HepG2 (cell line): Measurements from ENCODE around the gene ZWILCH. TPM values are rescaled to one million over a fixed set of nuclear protein-coding genes. Genes with fewer than 3 reads are reported as not detected.
A peak's percentile ranks its signal among the peaks of the same experiment; 100 is the strongest.

ENCODE experiments used
- ATAC-seq: fragments of 200-7000 bp; cut with Tn5 transposase; 3 replicates; pipeline ENCODE4 v1.9.1; 2020; ENCODE audit warnings: mild to moderate bottlenecking, moderate library complexity
- BruUV-seq: library from RNA; stranded (reverse); fragments of 400-500 nt; replicated peaks from 2 replicates; lab custom pipeline; 2021; lab: Mats Ljungman, UMichigan
- CTCF ChIA-PET: fragments of 300-600 bp; formaldehyde crosslinking; extraction: SDS; loops from one replicate; lab custom pipeline; 2021; ENCODE audit warnings: low total read pairs, inconsistent platforms, low intra/inter-chr PET ratio; lab: Yijun Ruan, JAX
- POLR2A ChIA-PET: fragments of 350-600 bp; sonication (Branson Sonifier 250); formaldehyde crosslinking; loops from one replicate; lab custom pipeline; 2020; ENCODE audit warnings: antibody characterized with exemption, inconsistent platforms; lab: Yijun Ruan, JAX
- DNase-seq: peaks from one replicate; pipeline ENCODE4 v3.0.0-alpha.2; 2015; ENCODE audit warnings: low spot score
- FAIRE-seq: peaks from 3 replicates; lab custom pipeline; 2011; peaks lifted over from hg19 to GRCh38; lab: Jason Lieb, UNC
- H2AFZ ChIP-seq: one replicate; pipeline ENCODE4 v1.6.1; 2011; ENCODE audit warnings: low read length, inconsistent platforms
- H3K27ac ChIP-seq: fragments of 300-600 bp; 3 replicates; pipeline ENCODE4 v1.8.0; 2011; ENCODE audit warnings: mixed run types, mild to moderate bottlenecking, mixed read lengths, low read length, inconsistent platforms; ENCODE audit not compliant: insufficient read depth; ENCODE audit errors: extremely low read length
- H3K27me3 ChIP-seq, 2 experiments: fragments of 200-600 bp in 1 of 2; 2 replicates in 1 of 2; 3 replicates in 1 of 2; pipeline versions ENCODE4 v1.6.0 to v1.8.0; 2011; ENCODE audit warnings: low read length in 2 of 2, mild to moderate bottlenecking in 2 of 2, moderate library complexity in 2 of 2, inconsistent platforms in 1 of 2; ENCODE audit not compliant: insufficient read depth in 2 of 2, control insufficient read depth in 1 of 2
- H3K36me3 ChIP-seq, 2 experiments: fragments of 200-600 bp in 1 of 2; replicated peaks in 1 of 2; 2 replicates in 1 of 2; 3 replicates in 1 of 2; pipeline versions ENCODE4 v1.5.1 to v1.8.0; 2011; ENCODE audit warnings: low read length in 2 of 2, inconsistent platforms in 1 of 2; ENCODE audit not compliant: insufficient read depth in 2 of 2, control insufficient read depth in 1 of 2
- H3K4me1 ChIP-seq: 2 replicates; pipeline ENCODE4 v1.5.1; 2012; ENCODE audit warnings: low read length, inconsistent platforms; ENCODE audit not compliant: insufficient read depth
- H3K4me2 ChIP-seq: 2 replicates; pipeline ENCODE4 v1.6.0; 2011; ENCODE audit warnings: low read depth, low read length, inconsistent platforms
- H3K4me3 ChIP-seq, 3 experiments: fragments of 200-600 bp in 1 of 3; sonication (generic), shearing (Covaris generic) in 1 of 3; replicated peaks in 1 of 3; 2 replicates each; pipeline ENCODE4 v1.5.1; 2011 to 2016; ENCODE audit warnings: low read length in 3 of 3, inconsistent platforms in 2 of 3, low read depth in 2 of 3, mild to moderate bottlenecking in 2 of 3, control low read depth in 1 of 3, mixed read lengths in 1 of 3; ENCODE audit not compliant: insufficient read depth in 1 of 3
- H3K79me2 ChIP-seq: one replicate; pipeline ENCODE4 v1.6.1; 2011; ENCODE audit warnings: low read length, inconsistent platforms; ENCODE audit not compliant: insufficient read depth
- H3K9ac ChIP-seq: 2 replicates; pipeline ENCODE4 v1.6.0; 2011; ENCODE audit warnings: mild to moderate bottlenecking, low read depth, low read length, inconsistent platforms; ENCODE audit not compliant: insufficient read depth
- H3K9me3 ChIP-seq: 2 replicates; pipeline ENCODE4 v1.5.1; 2012; ENCODE audit warnings: mild to moderate bottlenecking, low read length
- H4K20me1 ChIP-seq: 2 replicates; pipeline ENCODE4 v1.6.0; 2011; ENCODE audit warnings: inconsistent platforms, mild to moderate bottlenecking, low read length, moderate library complexity; ENCODE audit not compliant: insufficient read depth
- CBFB ChIP-seq: sonication (generic); formaldehyde crosslinking; IDR thresholded peaks from 2 replicates; pipeline ENCODE4 v1.4.0; 2020; ENCODE audit warnings: missing genetic modification reagents
- ETV6 ChIP-seq: sonication (generic); formaldehyde crosslinking; conservative IDR thresholded peaks from 2 replicates; pipeline ENCODE4 v1.4.0; 2020; ENCODE audit warnings: missing genetic modification reagents
- GABPB1 ChIP-seq: IDR thresholded peaks from 2 replicates; pipeline ENCODE4 v1.6.1; 2016; ENCODE audit warnings: mild to moderate bottlenecking, missing genetic modification reagents, moderate library complexity, missing compliant biosample characterization
- HCFC1 ChIP-seq: fragments of 150-350 bp; IDR thresholded peaks from 2 replicates; pipeline ENCODE4 v1.6.1; 2014; ENCODE audit warnings: low read depth, low read length
- NFYB ChIP-seq: sonication (generic); formaldehyde crosslinking; IDR thresholded peaks from 2 replicates; pipeline ENCODE4 v1.4.0; 2020; ENCODE audit warnings: missing genetic modification reagents
- RBFOX2 ChIP-seq: fragments of 200-400 bp; formaldehyde crosslinking; IDR thresholded peaks from 2 replicates; pipeline ENCODE4 v1.6.1; 2017; ENCODE audit warnings: low read depth, mild to moderate bottlenecking, low read length
- ZNF564 ChIP-seq: sonication (generic); formaldehyde crosslinking; IDR thresholded peaks from 2 replicates; pipeline ENCODE4 v1.8.1; 2023; ENCODE audit warnings: mild to moderate bottlenecking, missing genetic modification reagents
- ZNF572 ChIP-seq: sonication (generic); formaldehyde crosslinking; IDR thresholded peaks from 2 replicates; pipeline ENCODE4 v1.5.1; 2020; ENCODE audit warnings: mild to moderate bottlenecking, missing genetic modification reagents
- WGBS: methylation state at CpG from one replicate; pipeline ENCODE4 v1.1.6; 2017; ENCODE audit warnings: low lambda C conversion rate; 5-methylcytosine and 5-hydroxymethylcytosine counted together
- in situ Hi-C: cut with HindIII; loops from 2 replicates; pipeline ENCODE4 v1.10.0; 2017; ENCODE audit warnings: low pct_unique_long_range_greater_than_20kb; ENCODE audit not compliant: extremely low pct_ligation_motif_present
- intact Hi-C: fragments of 100-400 bp; cut with micrococcal nuclease; formaldehyde crosslinking; loops from one replicate; pipeline ENCODE4 v1.10.0; 2022; ENCODE audit not compliant: unreplicated experiment
- polyA plus RNA-seq, 8 experiments: library from polyadenylated mRNA; depleted of rRNA in 3 of 8; stranded (reverse) in 7 of 8; unstranded in 1 of 8; fragments of >200 nt; fragmentation: Illumina TruSeq in 4 of 8; extraction: Trizol in 4 of 8; gene quantifications; 2 replicates each; pipeline versions ENCODE4 v1.2.1 to v1.2.3, GENCODE V29; 2011 to 2016; ENCODE audit warnings: low read depth in 4 of 8, missing spikeins in 1 of 8, mixed read lengths in 1 of 8; ENCODE audit not compliant: insufficient read depth in 1 of 8
- total RNA-seq, 5 experiments: library from RNA; depleted of rRNA; stranded (reverse); fragments of >200 nt; fragmentation: Illumina TruSeq; extraction: Trizol; gene quantifications; 2 replicates each; pipeline ENCODE4 v1.2.3, GENCODE V29; 2016; ENCODE audit warnings: low read depth in 1 of 5
- TF ChIP-seq, protein P1 (sequence below): sonication (generic); formaldehyde crosslinking; IDR thresholded peaks from 2 replicates; pipeline ENCODE4 v1.4.0; 2020; ENCODE audit warnings: missing genetic modification reagents
- TF ChIP-seq, protein P2 (sequence below): sonication (generic); formaldehyde crosslinking; IDR thresholded peaks from 2 replicates; pipeline ENCODE4 v1.5.1; 2020; ENCODE audit warnings: missing genetic modification reagents, mild to moderate bottlenecking, borderline replicate concordance
- TF ChIP-seq, protein P3 (sequence below), 2 experiments: fragments of 450-650 bp in 1 of 2; sonication (generic) in 1 of 2; formaldehyde crosslinking; IDR thresholded peaks; 2 replicates each; pipeline versions ENCODE4 v1.5.0 to v1.8.0; 2020 to 2022; ENCODE audit warnings: mild to moderate bottlenecking in 1 of 2, missing genetic modification reagents in 1 of 2

ZWILCH gene
- total and polyA plus RNA-seq, 2 of the 13 experiments (the other 11 are each of a cell fraction or from before 2014, with no cell fraction given), result 9.5 to 27.8 TPM

DNA sequence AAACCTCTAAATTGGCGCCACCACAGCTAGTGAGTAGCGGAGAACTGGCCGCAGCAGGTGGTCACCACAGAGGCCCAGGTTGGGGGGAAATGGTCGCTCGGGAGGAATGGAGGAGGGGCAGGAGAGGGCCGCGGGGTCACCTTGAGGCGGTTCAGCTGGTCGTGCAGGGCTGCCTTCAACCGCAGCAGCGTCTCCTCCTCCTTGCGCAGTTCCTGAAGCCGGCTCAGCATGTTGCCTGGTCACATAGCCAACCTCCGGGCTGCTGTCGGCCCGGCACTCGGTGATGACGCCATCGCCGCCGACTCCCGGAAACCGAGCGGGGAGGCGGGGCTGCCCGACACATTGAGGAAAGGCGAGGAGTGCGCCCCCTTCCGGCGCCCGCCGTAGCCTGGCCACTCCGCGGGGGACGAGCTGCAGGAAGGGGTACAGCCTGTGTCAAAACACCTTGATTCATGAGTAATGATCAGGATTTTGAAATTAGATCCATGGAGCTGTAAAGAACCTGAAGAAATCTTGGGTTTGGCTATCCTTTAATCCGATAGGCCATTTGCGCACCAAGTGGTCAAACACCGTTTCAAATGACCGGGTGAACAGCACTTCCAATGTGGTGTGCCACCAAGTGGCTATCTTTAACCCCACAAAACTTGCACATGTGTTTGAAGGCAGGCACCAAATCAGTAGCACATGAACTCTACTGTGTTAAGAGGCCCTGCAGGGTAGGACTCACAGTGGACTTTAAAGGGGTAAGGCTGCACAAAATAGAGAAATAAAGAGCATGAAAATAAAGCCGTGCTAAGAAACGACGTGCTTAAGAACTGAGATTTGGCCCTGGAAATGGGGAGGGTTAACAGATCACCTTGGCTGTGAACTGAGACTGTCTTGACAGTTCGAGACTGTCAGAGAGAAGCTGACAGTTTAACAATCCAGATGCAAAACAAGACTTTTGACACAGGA is 7.3 kb upstream of the ZWILCH start, which contains the start of gene SNAPC5 (continued):
- TF ChIP-seq GABPB1 (CRISPR knock-in tag), result peak; percentile 96
- TF ChIP-seq, protein P1, sequence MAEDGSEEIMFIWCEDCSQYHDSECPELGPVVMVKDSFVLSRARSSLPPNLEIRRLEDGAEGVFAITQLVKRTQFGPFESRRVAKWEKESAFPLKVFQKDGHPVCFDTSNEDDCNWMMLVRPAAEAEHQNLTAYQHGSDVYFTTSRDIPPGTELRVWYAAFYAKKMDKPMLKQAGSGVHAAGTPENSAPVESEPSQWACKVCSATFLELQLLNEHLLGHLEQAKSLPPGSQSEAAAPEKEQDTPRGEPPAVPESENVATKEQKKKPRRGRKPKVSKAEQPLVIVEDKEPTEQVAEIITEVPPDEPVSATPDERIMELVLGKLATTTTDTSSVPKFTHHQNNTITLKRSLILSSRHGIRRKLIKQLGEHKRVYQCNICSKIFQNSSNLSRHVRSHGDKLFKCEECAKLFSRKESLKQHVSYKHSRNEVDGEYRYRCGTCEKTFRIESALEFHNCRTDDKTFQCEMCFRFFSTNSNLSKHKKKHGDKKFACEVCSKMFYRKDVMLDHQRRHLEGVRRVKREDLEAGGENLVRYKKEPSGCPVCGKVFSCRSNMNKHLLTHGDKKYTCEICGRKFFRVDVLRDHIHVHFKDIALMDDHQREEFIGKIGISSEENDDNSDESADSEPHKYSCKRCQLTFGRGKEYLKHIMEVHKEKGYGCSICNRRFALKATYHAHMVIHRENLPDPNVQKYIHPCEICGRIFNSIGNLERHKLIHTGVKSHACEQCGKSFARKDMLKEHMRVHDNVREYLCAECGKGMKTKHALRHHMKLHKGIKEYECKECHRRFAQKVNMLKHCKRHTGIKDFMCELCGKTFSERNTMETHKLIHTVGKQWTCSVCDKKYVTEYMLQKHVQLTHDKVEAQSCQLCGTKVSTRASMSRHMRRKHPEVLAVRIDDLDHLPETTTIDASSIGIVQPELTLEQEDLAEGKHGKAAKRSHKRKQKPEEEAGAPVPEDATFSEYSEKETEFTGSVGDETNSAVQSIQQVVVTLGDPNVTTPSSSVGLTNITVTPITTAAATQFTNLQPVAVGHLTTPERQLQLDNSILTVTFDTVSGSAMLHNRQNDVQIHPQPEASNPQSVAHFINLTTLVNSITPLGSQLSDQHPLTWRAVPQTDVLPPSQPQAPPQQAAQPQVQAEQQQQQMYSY (CRISPR knock-in tag), result no peak

DNA sequence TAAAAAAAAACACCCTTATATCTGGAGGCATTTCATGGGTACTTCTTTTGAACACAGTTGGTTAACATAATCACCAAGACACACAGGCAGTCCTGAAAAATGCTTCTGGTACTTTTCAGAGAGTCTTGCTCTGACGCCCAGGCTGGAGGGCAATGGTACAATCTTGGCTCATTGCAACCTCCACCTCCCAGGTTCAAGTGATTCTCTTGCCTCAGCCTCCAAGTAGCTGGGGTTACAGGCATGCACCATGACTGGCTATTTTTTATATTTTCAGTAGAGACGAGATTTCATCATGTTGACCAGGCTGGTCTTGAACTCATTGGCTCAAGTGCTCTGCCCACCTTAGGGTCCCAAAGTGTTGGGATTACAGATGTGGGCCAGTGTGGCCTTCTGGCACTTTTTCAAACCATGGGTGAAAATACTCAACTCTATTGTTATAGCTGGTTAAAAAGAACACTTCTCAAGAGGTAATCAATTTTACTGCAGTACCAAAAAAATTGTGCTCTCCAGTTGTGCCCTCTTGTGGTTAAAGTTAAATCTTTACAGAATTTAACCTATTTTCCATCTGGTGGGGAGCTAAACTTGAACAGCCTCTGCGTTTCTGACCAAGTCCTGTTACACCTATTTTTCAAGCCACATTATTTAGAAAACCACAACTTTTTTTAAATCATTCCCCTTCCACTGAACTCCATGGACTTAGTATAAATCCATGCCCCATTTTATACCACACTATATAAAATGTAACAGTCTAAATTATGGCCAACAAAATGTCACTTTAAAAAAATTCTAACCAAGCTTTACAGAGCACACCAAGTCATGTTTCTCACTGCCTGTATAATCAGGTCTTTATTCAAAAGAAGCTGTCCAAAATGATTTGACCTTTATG is 6.4 kb upstream of the ZWILCH start:
- in situ Hi-C loops, result loop anchor here (25.0 kb wide), 1 partner anchor 111 kb away; the partner anchor contains the start of gene MAP2K1
- H3K4me1 ChIP-seq, result peaks cover 61% of the 10 kb centered on the region
- TF ChIP-seq, protein P2, sequence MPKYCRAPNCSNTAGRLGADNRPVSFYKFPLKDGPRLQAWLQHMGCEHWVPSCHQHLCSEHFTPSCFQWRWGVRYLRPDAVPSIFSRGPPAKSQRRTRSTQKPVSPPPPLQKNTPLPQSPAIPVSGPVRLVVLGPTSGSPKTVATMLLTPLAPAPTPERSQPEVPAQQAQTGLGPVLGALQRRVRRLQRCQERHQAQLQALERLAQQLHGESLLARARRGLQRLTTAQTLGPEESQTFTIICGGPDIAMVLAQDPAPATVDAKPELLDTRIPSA, result no peak
- TF ChIP-seq ZNF572 (CRISPR knock-in tag) (no peak), ETV6 (CRISPR knock-in tag) (no peak), HCFC1 (no peak), RBFOX2 (peak; percentile 80), ZNF564 (CRISPR knock-in tag) (no peak), NFYB (no peak), CBFB (CRISPR knock-in tag) (no peak)
- TF ChIP-seq, protein P3, sequence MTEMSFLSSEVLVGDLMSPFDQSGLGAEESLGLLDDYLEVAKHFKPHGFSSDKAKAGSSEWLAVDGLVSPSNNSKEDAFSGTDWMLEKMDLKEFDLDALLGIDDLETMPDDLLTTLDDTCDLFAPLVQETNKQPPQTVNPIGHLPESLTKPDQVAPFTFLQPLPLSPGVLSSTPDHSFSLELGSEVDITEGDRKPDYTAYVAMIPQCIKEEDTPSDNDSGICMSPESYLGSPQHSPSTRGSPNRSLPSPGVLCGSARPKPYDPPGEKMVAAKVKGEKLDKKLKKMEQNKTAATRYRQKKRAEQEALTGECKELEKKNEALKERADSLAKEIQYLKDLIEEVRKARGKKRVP (CRISPR knock-in tag; IDR thresholded peaks at IDR 0.05), result peak in 1 of 2 experiments; percentile 34; a peak in 2 of 4 replicates

More for the DNA sequence above, 6.4 kb upstream of the ZWILCH start:
- ChIA-PET POLR2A (interaction anchor here (1.3 to 3.2 kb wide), 3 partner anchors 9 to 112 kb away, joined by 3 to 38 read pairs (median 4); partner anchors contain the start of gene MAP2K1), CTCF (interaction anchor here (1.3 to 3.0 kb wide), 2 partner anchors 112 to 211 kb away, joined by 3 to 17 read pairs; partner anchors contain the start of gene MAP2K1)
- DNase-seq, result peak; percentile 15
- no peak for FAIRE-seq
- WGBS, result 97% methylated on average over 3 of the region's 3 CpGs
- peak overlapping the region; percentile 35 for H3K27ac ChIP-seq
- BruUV-seq, result no TSS peak
- H3K79me2 ChIP-seq, result peaks cover 38% of the 10 kb centered on the region
- no peaks in the 10 kb centered on the region; a peak in 1 of 5 replicates for H3K27me3 ChIP-seq
- H3K4me2 ChIP-seq, result no peak overlapping the region
- H3K4me3 ChIP-seq, result no peak overlapping the region
- H3K9ac ChIP-seq, result 0 out of 2 replicates have a peak overlapping the region, but pooled peaks have one; percentile 90
- no peak for ATAC-seq
- H4K20me1 ChIP-seq, result peaks cover 42% of the 10 kb centered on the region
- H3K36me3 ChIP-seq, result peaks cover 13 to 56% of the 10 kb centered on the region in 2 experiments; a peak in 4 of 5 replicates
- no peak overlapping the region for H2AFZ ChIP-seq
- intact Hi-C loops, result loop anchor here (5.0 to 10.0 kb wide), 2 partner anchors 126 to 144 kb away; partner anchors contain the start of gene TIPIN
- no peaks in the 10 kb centered on the region for H3K9me3 ChIP-seq
